K562 (cell line): ENCODE results near the gene ZBTB9. TPM values are rescaled to one million over a fixed set of nuclear protein-coding genes. Genes with fewer than 3 reads are reported as not detected.

ENCODE experiments used
- CTCFL ChIP-seq: IDR thresholded peaks from 2 replicates; pipeline ENCODE4 v1.6.1; 2011; ENCODE audit warnings: borderline replicate concordance, low read depth, mild to moderate bottlenecking, moderate library complexity, low read length; ENCODE audit not compliant: insufficient read depth, poor library complexity, severe bottlenecking
- E2F1 ChIP-seq: sonication (generic); formaldehyde crosslinking; IDR thresholded peaks from 2 replicates; pipeline ENCODE4 v1.8.1; 2023; ENCODE audit warnings: mild to moderate bottlenecking, missing genetic modification reagents, moderate library complexity
- GTF2B ChIP-seq: IDR thresholded peaks from 2 replicates; pipeline ENCODE4 v1.6.1; 2011; ENCODE audit not compliant: insufficient read length; ENCODE audit errors: extremely low read depth
- HINFP ChIP-seq: fragments of 450-650 bp; conservative IDR thresholded peaks from 2 replicates; pipeline ENCODE4 v1.6.1; 2016; ENCODE audit warnings: missing genetic modification characterization, low read depth, mild to moderate bottlenecking, control low read depth, missing compliant biosample characterization
- KLF1 ChIP-seq: fragments of 450-650 bp; IDR thresholded peaks from 2 replicates; pipeline ENCODE4 v1.6.1; 2016; ENCODE audit warnings: missing genetic modification characterization, missing compliant biosample characterization
- SMC3 ChIP-seq: conservative IDR thresholded peaks from 2 replicates; pipeline ENCODE4 v1.6.1; 2011; ENCODE audit warnings: low read depth, low read length, improper control_type of control experiment; ENCODE audit not compliant: insufficient read depth
- STAT5B ChIP-seq: fragments of 250-450 bp; sonication (Bioruptor Pico); IDR thresholded peaks from 2 replicates; pipeline ENCODE4 v1.8.0; 2021; ENCODE audit warnings: mild to moderate bottlenecking, inconsistent platforms
- THAP12 ChIP-seq: fragments of 250-450 bp; sonication (Bioruptor Pico); IDR thresholded peaks from 2 replicates; pipeline ENCODE4 v1.9.0; 2021; ENCODE audit warnings: mild to moderate bottlenecking, inconsistent platforms
- ZBED1 ChIP-seq: IDR thresholded peaks from 2 replicates; pipeline ENCODE4 v1.6.1; 2014
- ZBTB2 ChIP-seq: fragments of 450-650 bp; IDR thresholded peaks from 2 replicates; pipeline ENCODE4 v1.6.1; 2016; ENCODE audit warnings: antibody characterized with exemption
- ZKSCAN8 ChIP-seq: fragments of 200-800 bp; sonication (Bioruptor generic); IDR thresholded peaks from 2 replicates; pipeline ENCODE4 v1.6.1; 2016; ENCODE audit warnings: missing genetic modification characterization, missing compliant biosample characterization
- ZNF518B ChIP-seq: fragments of 250-450 bp; sonication (Bioruptor Pico); IDR thresholded peaks from 2 replicates; pipeline ENCODE4 v1.5.0; 2021; ENCODE audit warnings: mild to moderate bottlenecking, moderate library complexity
- polyA plus RNA-seq, 8 experiments: library from polyadenylated mRNA; depleted of rRNA in 4 of 8; stranded (reverse) in 5 of 8; unstranded in 3 of 8; fragments of >200 nt; fragmentation: Nextera tagmentation in 2 of 8; fragmentation: Illumina TruSeq in 1 of 8; extraction: Ambion mirVana in 2 of 8; extraction: Trizol in 1 of 8; gene quantifications; 2 replicates each; pipeline versions ENCODE4 v1.2.1 to v1.2.3, GENCODE V29; 2011 to 2014; ENCODE audit warnings: inconsistent platforms in 1 of 8, missing spikeins in 1 of 8
- total RNA-seq, 7 experiments: library from RNA; depleted of rRNA in 6 of 7; stranded (reverse); fragments of >200 nt in 6 of 7; fragmentation: Illumina TruSeq in 2 of 7; extraction: Trizol in 2 of 7; gene quantifications; 2 replicates each; pipeline versions ENCODE4 v1.2.1 to v1.2.3, GENCODE V29; 2011 to 2021; ENCODE audit warnings: low replicate concordance in 1 of 7

ZBTB9 gene
- total and polyA plus RNA-seq, 9 of the 15 experiments (the other 6 are each of a cell fraction or from before 2014, with no cell fraction given): 1.9 to 19.5 (median 10.4) TPM

GRCh38 chr6:33428224-33428965 is 26.0 kb upstream of the ZBTB9 start (continued):
- TF ChIP-seq HINFP (tag): no peak
- no peak for TF ChIP-seq CTCFL
- TF ChIP-seq ZKSCAN8: no peak
- peak; percentile 35 for TF ChIP-seq SMC3
- no peak for TF ChIP-seq GTF2B
- no peak for TF ChIP-seq STAT5B
- TF ChIP-seq THAP12: peak; percentile 73; the same call in 1 of the 2 replicates
- TF ChIP-seq ZBED1: no peak
- peak; percentile 43 for TF ChIP-seq ZBTB2
- no peak for TF ChIP-seq KLF1
- peak; percentile 93; the same call in 1 of the 2 replicates for TF ChIP-seq E2F1 (CRISPR knock-in tag)
- TF ChIP-seq ZNF518B (CRISPR knock-in tag): no peak
